Mucosa of descending colon (tissue), 3 donors: ENCODE results near the gene HES6. TPM values are rescaled to one million over a fixed set of nuclear protein-coding genes. Genes with fewer than 3 reads are reported as not detected.
A peak's percentile ranks its signal among the peaks of the same experiment; 100 is the strongest.

ENCODE experiments used
- ATAC-seq: fragments of 200-7000 bp; cut with Tn5 transposase; one replicate; pipeline ENCODE4 v1.9.1; 2020; ENCODE audit warnings: mild to moderate bottlenecking, moderate library complexity
- DNase-seq, 3 donors: peaks; one replicate each; pipeline ENCODE4 v3.0.0-alpha.2; 2020
- H3K36me3 ChIP-seq: fragments of 200-600 bp; one replicate; pipeline ENCODE4 v1.8.0; 2021; ENCODE audit warnings: low read depth, mild to moderate bottlenecking
- H3K4me1 ChIP-seq: fragments of 200-600 bp; one replicate; pipeline ENCODE4 v1.8.0; 2021; ENCODE audit warnings: low read depth, mild to moderate bottlenecking
- H3K4me3 ChIP-seq: fragments of 200-600 bp; one replicate; pipeline ENCODE4 v1.8.0; 2021; ENCODE audit warnings: mild to moderate bottlenecking
- H3K9me3 ChIP-seq: fragments of 200-600 bp; one replicate; pipeline ENCODE4 v1.8.0; 2021; ENCODE audit warnings: mild to moderate bottlenecking
- CTCF ChIP-seq: fragments of 200-600 bp; IDR thresholded peaks from one replicate; pipeline ENCODE4 v1.8.0; 2022; ENCODE audit warnings: antibody characterized with exemption, mild to moderate bottlenecking
- intact Hi-C, 2 donors: fragments of 100-400 bp; cut with DNase I in 1 of 2; cut with micrococcal nuclease in 1 of 2; formaldehyde crosslinking; loops; one replicate each; pipeline versions ENCODE4 v1.11.0 to v1.11.1; 2022; cut with DNase I, micrococcal nuclease
- total RNA-seq, 3 donors: library from RNA; stranded (reverse); fragmentation: NEBNext Ultra II Directional in 2 of 3; extraction: Animal tissue kit (Norgen Biotek cat#: 25700) in 2 of 3; gene quantifications; one replicate each; pipeline versions ENCODE4 v1.2.1 to v1.2.4, GENCODE V29; 2021 to 2023
- donor health status: DM: no; HTN: no; CAD: no; lungs with moderate emphysema.
- donor health status: DM: no; HTN: no; CAD: no.
- donor health status: DM: no; HTN: yes; CAD: no.

The HES6 gene
- total RNA-seq, 3 donors from 2014 or later: 21.9 to 63.5 (median 25.7) TPM

- TF ChIP-seq CTCF: no peak
- Histone ChIP-seq H3K4me3 (no peak overlapping the region), H3K36me3 (peaks cover 9% of the 10 kb centered on the region), H3K4me1 (peaks cover 17% of the 10 kb centered on the region), H3K9me3 (no peaks in the 10 kb centered on the region)
- ATAC-seq (no peak), DNase-seq (peak in 2 of 3 donors; percentile 19 to 44)
- intact Hi-C loops: no loop called here
Measured at GRCh38 chr2:238270606-238271005, 30.8 kb upstream of the HES6 start.

- Histone ChIP-seq H3K9me3 (no peaks in the 10 kb centered on the region), H3K36me3 (peaks cover 4% of the 10 kb centered on the region), H3K4me3 (no peak overlapping the region), H3K4me1 (peaks cover 12% of the 10 kb centered on the region)
- TF ChIP-seq CTCF: no peak
- intact Hi-C loops: no loop called here
- DNase-seq (no peak), ATAC-seq (no peak)
Measured at GRCh38 chr2:238269741-238270140, 29.9 kb upstream of the HES6 start.

- DNase-seq: peak in 2 of 3 donors; percentile 20 to 42
- H3K4me1 ChIP-seq: peaks cover 11% of the 10 kb centered on the region
- intact Hi-C loops: no loop called here
- no peak for ATAC-seq
- no peak for TF ChIP-seq CTCF
- no peak overlapping the region for H3K4me3 ChIP-seq
- H3K36me3 ChIP-seq: peaks cover 4% of the 10 kb centered on the region
- H3K9me3 ChIP-seq: no peaks in the 10 kb centered on the region
Measured at GRCh38 chr2:238267884-238268680, 28.2 kb upstream of the HES6 start.

- no peak overlapping the region for H3K4me3 ChIP-seq
- intact Hi-C loops: no loop called here
- H3K9me3 ChIP-seq: no peaks in the 10 kb centered on the region
- DNase-seq (no peak), ATAC-seq (no peak)
- peaks cover 14% of the 10 kb centered on the region for H3K4me1 ChIP-seq
- H3K36me3 ChIP-seq: peaks cover 4% of the 10 kb centered on the region
- no peak for TF ChIP-seq CTCF
Measured at GRCh38 chr2:238267341-238267710, 27.5 kb upstream of the HES6 start.

- Histone ChIP-seq H3K4me3 (no peak overlapping the region), H3K9me3 (no peaks in the 10 kb centered on the region), H3K36me3 (no peaks in the 10 kb centered on the region), H3K4me1 (peaks cover 14% of the 10 kb centered on the region)
- DNase-seq: no peak
- no peak for ATAC-seq
- no peak for TF ChIP-seq CTCF
- intact Hi-C loops: no loop called here
Measured at GRCh38 chr2:238265605-238266004, 25.8 kb upstream of the HES6 start.
